Stomach (tissue), 4 donors: Measurements from ENCODE around the gene PCYT2.

Experiments
- CTCF ChIP-seq, 7 experiments: fragments of 450-650 bp in 4 of 7; fragments of 200-600 bp in 3 of 7; sonication (generic) in 3 of 7; IDR thresholded peaks; one replicate each; pipeline ENCODE4 v1.5.1; 2016 to 2019; ENCODE audit warnings: antibody characterized with exemption in 7 of 7, control low read depth in 2 of 7, mild to moderate bottlenecking in 1 of 7
- EP300 ChIP-seq: sonication (generic); formaldehyde crosslinking; IDR thresholded peaks from one replicate; pipeline ENCODE4 v1.6.1; 2017; ENCODE audit warnings: antibody characterized with exemption
- POLR2A ChIP-seq, 4 donors: fragments of 450-650 bp; IDR thresholded peaks; one replicate each; pipeline ENCODE4 v1.6.1; 2016; ENCODE audit warnings: antibody characterized with exemption in 4 of 4, control low read depth in 2 of 4, mild to moderate bottlenecking in 1 of 4, moderate library complexity in 1 of 4
- POLR2AphosphoS5 ChIP-seq, 3 donors: sonication (generic); formaldehyde crosslinking; IDR thresholded peaks; one replicate each; pipeline ENCODE4 v1.6.1; 2016; ENCODE audit warnings: antibody characterized with exemption in 3 of 3

- TF ChIP-seq CTCF (IDR thresholded peaks at IDR 0.05) (no peak), POLR2A (IDR thresholded peaks at IDR 0.05) (no peak), POLR2AphosphoS5 (IDR thresholded peaks at IDR 0.05) (peak in 2 of 3 donors; percentile 87 to 94), EP300 (no peak)
Observed at GRCh38 chr17:81859906-81860755, 51.1 kb downstream of the PCYT2 start, which contains the start of gene P4HB.
